Mesendoderm (in vitro differentiated cells): ENCODE data around the gene ACCSL.

Experiments
- DNase-seq: peaks from one replicate; pipeline ENCODE4 v3.0.0; 2013
- H2AK5ac ChIP-seq: 2 replicates; pipeline ENCODE4 v1.6.1; 2013; ENCODE audit warnings: low read length, inconsistent platforms
- H2BK120ac ChIP-seq: 2 replicates; pipeline ENCODE4 v1.6.1; 2013; ENCODE audit warnings: low read depth, mild to moderate bottlenecking, low read length, moderate library complexity, mixed read lengths
- H2BK15ac ChIP-seq: replicated peaks from 2 replicates; pipeline ENCODE4 v1.6.1; 2013; ENCODE audit warnings: low read depth, mild to moderate bottlenecking, moderate library complexity
- H2BK5ac ChIP-seq: 2 replicates; pipeline ENCODE4 v1.6.1; 2013; ENCODE audit warnings: low read length, inconsistent platforms
- H3K18ac ChIP-seq: 2 replicates; pipeline ENCODE4 v1.6.1; 2013; ENCODE audit warnings: mild to moderate bottlenecking, low read length, mixed read lengths
- H3K23ac ChIP-seq: one replicate; pipeline ENCODE4 v1.6.1; 2013; ENCODE audit warnings: low read length
- H3K27ac ChIP-seq: 2 replicates; pipeline ENCODE4 v1.5.1; 2013; ENCODE audit warnings: low read depth, mild to moderate bottlenecking, inconsistent platforms, low read length, moderate library complexity
- H3K27me3 ChIP-seq: 2 replicates; pipeline ENCODE4 v1.6.1; 2013; ENCODE audit warnings: low read length, control low read depth, mild to moderate bottlenecking, inconsistent platforms; ENCODE audit not compliant: insufficient read depth, poor library complexity
- H3K36me3 ChIP-seq: 2 replicates; pipeline ENCODE4 v1.6.1; 2013; ENCODE audit warnings: low read length, inconsistent platforms; ENCODE audit not compliant: control insufficient read depth, insufficient read depth
- H3K4ac ChIP-seq: one replicate; pipeline ENCODE4 v1.6.1; 2013; ENCODE audit warnings: low read depth, mild to moderate bottlenecking, low read length, moderate library complexity
- H3K4me1 ChIP-seq: 2 replicates; pipeline ENCODE4 v1.6.1; 2013; ENCODE audit warnings: low read depth, low read length, inconsistent platforms; ENCODE audit not compliant: control insufficient read depth
- H3K4me2 ChIP-seq: 2 replicates; pipeline ENCODE4 v1.6.1; 2013; ENCODE audit warnings: low read length
- H3K4me3 ChIP-seq: 2 replicates; pipeline ENCODE4 v1.5.1; 2013; ENCODE audit warnings: mild to moderate bottlenecking, low read length
- H3K56ac ChIP-seq: one replicate; pipeline ENCODE4 v1.6.1; 2013; ENCODE audit warnings: low read length
- H3K79me1 ChIP-seq: 2 replicates; pipeline ENCODE4 v1.6.1; 2013; ENCODE audit warnings: low read length, inconsistent platforms
- H3K79me2 ChIP-seq: 2 replicates; pipeline ENCODE4 v1.6.1; 2013; ENCODE audit warnings: mild to moderate bottlenecking, low read length; ENCODE audit not compliant: control insufficient read depth, insufficient read depth
- H3K9ac ChIP-seq: 2 replicates; pipeline ENCODE4 v1.6.1; 2013; ENCODE audit warnings: low read length, inconsistent platforms
- H4K5ac ChIP-seq: one replicate; pipeline ENCODE4 v1.6.1; 2013; ENCODE audit warnings: low read length
- H4K8ac ChIP-seq: one replicate; pipeline ENCODE4 v1.6.1; 2013; ENCODE audit warnings: low read depth, mild to moderate bottlenecking, control low read depth, low read length, moderate library complexity
- WGBS: extraction: QIAGEN DNeasy Blood & Tissue Kit; methylation state at CpG from one replicate; pipeline ENCODE4 v1.1.7; 2013; ENCODE audit warnings: low lambda C conversion rate, missing lambda C conversion rate; ENCODE audit not compliant: insufficient coverage; ENCODE audit errors: extremely low coverage; 5-methylcytosine and 5-hydroxymethylcytosine counted together

ACCSL gene

DNA sequence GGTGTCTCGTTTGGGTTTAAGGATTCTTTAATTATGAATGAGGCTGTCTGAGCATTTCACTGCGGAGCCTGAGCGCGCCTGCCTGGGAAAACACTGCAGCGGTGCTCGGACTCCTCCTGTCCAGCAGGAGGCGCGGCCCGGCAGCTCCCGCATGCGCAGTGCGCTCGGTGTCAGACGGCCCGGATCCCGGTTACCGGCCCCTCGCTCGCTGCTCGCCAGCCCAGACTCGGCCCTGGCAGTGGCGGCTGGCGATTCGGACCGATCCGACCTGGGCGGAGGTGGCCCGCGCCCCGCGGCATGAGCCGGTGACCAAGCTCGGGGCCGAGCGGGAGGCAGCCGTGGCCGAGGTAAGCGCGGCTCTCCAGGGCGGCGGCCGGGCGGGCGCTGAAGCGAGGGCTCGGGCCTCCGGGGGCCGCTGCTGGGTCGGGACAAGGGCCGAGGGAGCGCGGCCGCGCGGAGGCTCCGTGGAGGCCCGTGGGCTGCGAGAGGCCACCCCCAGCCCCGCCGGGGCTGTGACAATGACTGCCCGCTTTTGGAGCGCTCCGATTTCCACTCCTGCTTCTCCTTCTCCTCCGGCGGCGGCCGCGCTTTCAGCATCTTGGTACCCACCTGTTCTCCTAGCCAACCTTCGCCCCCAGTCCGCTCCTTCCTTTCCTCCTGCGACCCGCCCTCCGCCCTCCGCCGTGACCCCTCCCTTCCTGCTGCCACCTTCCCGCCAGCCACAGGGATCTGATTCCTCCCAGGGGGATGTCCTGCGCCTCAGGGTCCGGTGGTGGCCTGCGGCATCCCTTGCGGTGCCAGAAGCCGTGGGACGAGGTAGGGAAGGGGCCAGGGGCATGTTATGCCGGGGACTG is 48.0 kb downstream of the ACCSL start, which contains the start of gene EXT2:
Gene EXT2 (plus strand): TSS at position 173 of the 854 bp plus-strand sequence. CDS start 12,035 bp downstream, outside the sequence.
- Histone ChIP-seq H4K5ac (no peak within 1 kb of the TSS), H3K23ac (peak within 1 kb of the TSS; percentile 83), H3K27ac (no peak within 1 kb of the TSS), H2AK5ac (no peak within 1 kb of the TSS), H3K18ac (peak within 1 kb of the TSS; percentile 3), H3K27me3 (no peaks in the 10 kb centered on the region), H3K4me1 (no peaks in the 10 kb centered on the region), H3K9ac (peak within 1 kb of the TSS; percentile 85), H2BK120ac (no peak within 1 kb of the TSS), H2BK15ac (no peak within 1 kb of the TSS), H3K56ac (peak within 1 kb of the TSS; percentile 96), H3K4ac (no peak within 1 kb of the TSS), H3K36me3 (no peaks in the 10 kb centered on the region), H3K4me2 (peak within 1 kb of the TSS; percentile 8), H3K79me1 (peaks cover 7% of the 10 kb centered on the region), H3K4me3 (peak within 1 kb of the TSS; percentile 77), H4K8ac (no peak within 1 kb of the TSS), H3K79me2 (no peaks in the 10 kb centered on the region), H2BK5ac (no peak within 1 kb of the TSS)
- peak; percentile 81 for DNase-seq
- WGBS: no CpG with 5 or more reads among the region's 83 CpGs

GRCh38 chr11:44096360-44097185 is 48.8 kb downstream of the ACCSL start:
- H3K4me1 ChIP-seq: no peaks in the 10 kb centered on the region
- no peak overlapping the region for H4K5ac ChIP-seq
- no peak for DNase-seq
- H3K27ac ChIP-seq: no peak overlapping the region
- no peak overlapping the region for H2BK5ac ChIP-seq
- no CpG with 5 or more reads among the region's 18 CpGs for WGBS
- H3K36me3 ChIP-seq: no peaks in the 10 kb centered on the region
- peak overlapping the region; percentile 85 for H3K9ac ChIP-seq
- no peak overlapping the region for H3K4ac ChIP-seq
- H3K18ac ChIP-seq: no peak overlapping the region
- H3K79me2 ChIP-seq: no peaks in the 10 kb centered on the region
- peak overlapping the region; percentile 77 for H3K4me3 ChIP-seq
- H3K27me3 ChIP-seq: no peaks in the 10 kb centered on the region
- H3K23ac ChIP-seq: peak overlapping the region; percentile 83
- H3K56ac ChIP-seq: peak overlapping the region; percentile 96
- no peak overlapping the region for H2BK15ac ChIP-seq
- H4K8ac ChIP-seq: no peak overlapping the region
- H3K79me1 ChIP-seq: peaks cover 7% of the 10 kb centered on the region
- H3K4me2 ChIP-seq: peak overlapping the region; percentile 8
- no peak overlapping the region for H2BK120ac ChIP-seq
- no peak overlapping the region for H2AK5ac ChIP-seq

GRCh38 chr11:44097821-44098220 is 50.0 kb downstream of the ACCSL start:
- H2BK15ac ChIP-seq: no peak overlapping the region
- no peak overlapping the region for H3K4ac ChIP-seq

DNA sequence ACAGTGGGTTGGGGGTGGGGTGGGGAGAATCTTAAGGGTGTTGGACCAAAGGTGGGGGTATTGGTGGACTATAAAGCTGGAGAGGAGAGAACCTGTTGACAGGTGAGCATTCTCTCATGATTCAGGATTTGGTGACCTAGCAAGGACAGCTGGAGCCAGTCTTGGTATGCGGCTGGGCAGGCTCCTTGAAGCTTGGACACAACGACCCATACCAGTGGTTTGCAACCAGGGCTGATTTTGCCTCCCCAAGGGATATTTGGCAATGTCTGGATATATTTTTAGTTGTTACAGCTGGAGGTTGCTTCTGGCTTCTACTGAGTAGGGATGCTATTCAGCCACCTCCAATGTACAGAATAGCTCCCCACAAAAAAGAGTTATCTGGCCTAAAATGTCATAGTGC is 53.3 kb downstream of the ACCSL start:
- Histone ChIP-seq H3K56ac (no peak overlapping the region), H3K4me1 (no peaks in the 10 kb centered on the region), H3K4ac (no peak overlapping the region), H3K4me2 (no peak overlapping the region), H3K79me1 (peaks cover 7% of the 10 kb centered on the region), H3K27ac (no peak overlapping the region), H4K5ac (no peak overlapping the region), H3K18ac (no peak overlapping the region), H4K8ac (no peak overlapping the region), H3K27me3 (no peaks in the 10 kb centered on the region), H2BK120ac (no peak overlapping the region), H2AK5ac (no peak overlapping the region), H3K79me2 (no peaks in the 10 kb centered on the region), H2BK15ac (no peak overlapping the region), H3K23ac (no peak overlapping the region), H2BK5ac (no peak overlapping the region), H3K9ac (no peak overlapping the region), H3K36me3 (no peaks in the 10 kb centered on the region), H3K4me3 (no peak overlapping the region)
- WGBS: no CpG with 5 or more reads among the region's 2 CpGs
- DNase-seq: no peak

More at GRCh38 chr11:44097821-44098220, 50.0 kb downstream of the ACCSL start:
- Histone ChIP-seq H2BK120ac (no peak overlapping the region), H3K9ac (no peak overlapping the region), H3K79me1 (peaks cover 7% of the 10 kb centered on the region), H3K18ac (no peak overlapping the region), H3K27me3 (no peaks in the 10 kb centered on the region), H3K4me3 (no peak overlapping the region), H3K4me2 (no peak overlapping the region), H3K79me2 (no peaks in the 10 kb centered on the region), H3K56ac (no peak overlapping the region), H3K4me1 (no peaks in the 10 kb centered on the region), H4K8ac (no peak overlapping the region), H4K5ac (no peak overlapping the region), H3K27ac (no peak overlapping the region), H2BK5ac (no peak overlapping the region), H2AK5ac (no peak overlapping the region), H3K36me3 (no peaks in the 10 kb centered on the region), H3K23ac (no peak overlapping the region)
- DNase-seq: no peak
- whole genome bisulfite sequencing: no CpG with 5 or more reads among the region's 2 CpGs

- H3K4ac ChIP-seq: no peak overlapping the region
- no peak overlapping the region for H4K5ac ChIP-seq
- H2BK5ac ChIP-seq: no peak overlapping the region
- no peak overlapping the region for H3K18ac ChIP-seq
- no peak overlapping the region for H2BK120ac ChIP-seq
- H3K9ac ChIP-seq: no peak overlapping the region
- H3K79me2 ChIP-seq: no peaks in the 10 kb centered on the region
- no peak overlapping the region for H3K23ac ChIP-seq
- H3K4me3 ChIP-seq: no peak overlapping the region
- H4K8ac ChIP-seq: no peak overlapping the region
- H3K4me2 ChIP-seq: no peak overlapping the region
- H2AK5ac ChIP-seq: no peak overlapping the region
- peaks cover 6% of the 10 kb centered on the region for H3K79me1 ChIP-seq
- H3K56ac ChIP-seq: no peak overlapping the region
- WGBS: no CpG with 5 or more reads among the region's 5 CpGs
- H3K36me3 ChIP-seq: no peaks in the 10 kb centered on the region
- no peak overlapping the region for H3K27ac ChIP-seq
- H3K27me3 ChIP-seq: no peaks in the 10 kb centered on the region
- peak; percentile 71 for DNase-seq
- no peaks in the 10 kb centered on the region for H3K4me1 ChIP-seq
- no peak overlapping the region for H2BK15ac ChIP-seq
Observed at GRCh38 chr11:44104481-44105294, 56.9 kb downstream of the ACCSL start.
